Astrocyte (in vitro differentiated cells and primary cell): ENCODE data around the gene RAB3D. TPM values are rescaled to one million over a fixed set of nuclear protein-coding genes. Genes with fewer than 3 reads are reported as not detected.
A peak's percentile ranks its signal among the peaks of the same experiment; 100 is the strongest.

Source experiments
- DNase-seq: peaks from one replicate; pipeline ENCODE4 v3.0.0-alpha.2; 2010; ENCODE audit warnings: low read depth
- FAIRE-seq: peaks from 2 replicates; lab custom pipeline; 2011; peaks lifted over from hg19 to GRCh38; lab: Jason Lieb, UNC
- H2AFZ ChIP-seq: 2 replicates; pipeline ENCODE4 v1.6.0; 2012; ENCODE audit warnings: low read depth, low read length, inconsistent platforms
- H3K27ac ChIP-seq: 2 replicates; pipeline ENCODE4 v1.5.1; 2011; ENCODE audit warnings: low read depth, low read length, inconsistent platforms
- H3K27me3 ChIP-seq: 2 replicates; pipeline ENCODE4 v1.6.0; 2011; ENCODE audit warnings: low read length, inconsistent platforms; ENCODE audit not compliant: insufficient read depth
- H3K36me3 ChIP-seq: 2 replicates; pipeline ENCODE4 v1.5.1; 2011; ENCODE audit warnings: low read length, inconsistent platforms; ENCODE audit not compliant: insufficient read depth
- H3K4me1 ChIP-seq: 2 replicates; pipeline ENCODE4 v1.5.1; 2011; ENCODE audit warnings: low read length, inconsistent platforms; ENCODE audit not compliant: insufficient read depth
- H3K4me2 ChIP-seq: 2 replicates; pipeline ENCODE4 v1.6.0; 2012; ENCODE audit warnings: low read length, inconsistent platforms
- H3K4me3 ChIP-seq: 2 replicates; pipeline ENCODE4 v1.5.1; 2011; ENCODE audit warnings: low read depth, mild to moderate bottlenecking, low read length, inconsistent platforms; ENCODE audit not compliant: insufficient read depth
- H3K79me2 ChIP-seq: 2 replicates; pipeline ENCODE4 v1.6.0; 2012; ENCODE audit warnings: mild to moderate bottlenecking, low read length, inconsistent platforms; ENCODE audit not compliant: insufficient read depth
- H3K9ac ChIP-seq: 2 replicates; pipeline ENCODE4 v1.6.0; 2012; ENCODE audit warnings: mild to moderate bottlenecking, low read length, inconsistent platforms
- H3K9me3 ChIP-seq: 2 replicates; pipeline ENCODE4 v1.5.1; 2012; ENCODE audit warnings: low read depth, mild to moderate bottlenecking, low read length, inconsistent platforms; ENCODE audit not compliant: insufficient read depth
- H4K20me1 ChIP-seq: 2 replicates; pipeline ENCODE4 v1.6.0; 2012; ENCODE audit warnings: low read length, inconsistent platforms; ENCODE audit not compliant: insufficient read depth
- H3K27ac Mint-ChIP-seq: one replicate; pipeline ENCODE4 v1.8.0; 2021; ENCODE audit warnings: mild to moderate bottlenecking, mixed read lengths; ENCODE audit not compliant: unreplicated experiment
- H3K27me3 Mint-ChIP-seq: one replicate; pipeline ENCODE4 v1.8.0; 2021; ENCODE audit warnings: low read depth, mixed read lengths; ENCODE audit not compliant: unreplicated experiment
- H3K36me3 Mint-ChIP-seq: one replicate; pipeline ENCODE4 v1.8.0; 2021; ENCODE audit warnings: low read depth, mixed read lengths; ENCODE audit not compliant: unreplicated experiment
- H3K4me1 Mint-ChIP-seq: one replicate; pipeline ENCODE4 v1.8.0; 2021; ENCODE audit warnings: low read depth, mixed read lengths; ENCODE audit not compliant: unreplicated experiment
- H3K4me3 Mint-ChIP-seq: one replicate; pipeline ENCODE4 v1.8.0; 2021; ENCODE audit warnings: mild to moderate bottlenecking, moderate library complexity, mixed read lengths; ENCODE audit not compliant: unreplicated experiment
- H3K9me3 Mint-ChIP-seq: one replicate; pipeline ENCODE4 v1.8.0; 2021; ENCODE audit warnings: mild to moderate bottlenecking, mixed read lengths; ENCODE audit not compliant: unreplicated experiment
- CTCF ChIP-seq: IDR thresholded peaks from 2 replicates; pipeline ENCODE4 v1.5.1; 2011; ENCODE audit warnings: low read depth, mild to moderate bottlenecking, inconsistent platforms, low read length, moderate library complexity; ENCODE audit not compliant: insufficient read depth
- EZH2 ChIP-seq: IDR thresholded peaks from 2 replicates; pipeline ENCODE4 v1.6.1; 2012; ENCODE audit warnings: mild to moderate bottlenecking, low read length, inconsistent platforms; ENCODE audit not compliant: insufficient read depth
- total RNA-seq: library from RNA; stranded (reverse); gene quantifications from 2 replicates; pipeline ENCODE4 v1.2.1, GENCODE V29; 2021

RAB3D gene
- total RNA-seq, 1 donor from 2014 or later, result 14.4 TPM

GRCh38 chr19:11295180-11295579, 44.3 kb downstream of the RAB3D start:
- no peaks in the 10 kb centered on the region for H3K36me3 ChIP-seq
- no peaks in the 10 kb centered on the region for H3K79me2 ChIP-seq
- no peak overlapping the region for H3K9ac ChIP-seq
- TF ChIP-seq CTCF (no peak), EZH2 (no peak)
- H3K27ac ChIP-seq, result no peak overlapping the region
- H3K4me1 Mint-ChIP-seq, result no peaks in the 10 kb centered on the region
- no peak for DNase-seq
- H3K4me2 ChIP-seq, result no peak overlapping the region
- no peaks in the 10 kb centered on the region for H3K9me3 ChIP-seq
- no peaks in the 10 kb centered on the region for H4K20me1 ChIP-seq
- H3K36me3 Mint-ChIP-seq, result no peaks in the 10 kb centered on the region
- H3K9me3 Mint-ChIP-seq, result no peaks in the 10 kb centered on the region
- H3K27me3 ChIP-seq, result peaks cover 6% of the 10 kb centered on the region
- H2AFZ ChIP-seq, result no peak overlapping the region
- H3K4me3 Mint-ChIP-seq, result no peak overlapping the region
- no peak for FAIRE-seq
- peaks cover 6% of the 10 kb centered on the region for H3K27me3 Mint-ChIP-seq
- H3K27ac Mint-ChIP-seq, result no peak overlapping the region
- peaks cover 2% of the 10 kb centered on the region for H3K4me1 ChIP-seq
- H3K4me3 ChIP-seq, result no peak overlapping the region

DNA sequence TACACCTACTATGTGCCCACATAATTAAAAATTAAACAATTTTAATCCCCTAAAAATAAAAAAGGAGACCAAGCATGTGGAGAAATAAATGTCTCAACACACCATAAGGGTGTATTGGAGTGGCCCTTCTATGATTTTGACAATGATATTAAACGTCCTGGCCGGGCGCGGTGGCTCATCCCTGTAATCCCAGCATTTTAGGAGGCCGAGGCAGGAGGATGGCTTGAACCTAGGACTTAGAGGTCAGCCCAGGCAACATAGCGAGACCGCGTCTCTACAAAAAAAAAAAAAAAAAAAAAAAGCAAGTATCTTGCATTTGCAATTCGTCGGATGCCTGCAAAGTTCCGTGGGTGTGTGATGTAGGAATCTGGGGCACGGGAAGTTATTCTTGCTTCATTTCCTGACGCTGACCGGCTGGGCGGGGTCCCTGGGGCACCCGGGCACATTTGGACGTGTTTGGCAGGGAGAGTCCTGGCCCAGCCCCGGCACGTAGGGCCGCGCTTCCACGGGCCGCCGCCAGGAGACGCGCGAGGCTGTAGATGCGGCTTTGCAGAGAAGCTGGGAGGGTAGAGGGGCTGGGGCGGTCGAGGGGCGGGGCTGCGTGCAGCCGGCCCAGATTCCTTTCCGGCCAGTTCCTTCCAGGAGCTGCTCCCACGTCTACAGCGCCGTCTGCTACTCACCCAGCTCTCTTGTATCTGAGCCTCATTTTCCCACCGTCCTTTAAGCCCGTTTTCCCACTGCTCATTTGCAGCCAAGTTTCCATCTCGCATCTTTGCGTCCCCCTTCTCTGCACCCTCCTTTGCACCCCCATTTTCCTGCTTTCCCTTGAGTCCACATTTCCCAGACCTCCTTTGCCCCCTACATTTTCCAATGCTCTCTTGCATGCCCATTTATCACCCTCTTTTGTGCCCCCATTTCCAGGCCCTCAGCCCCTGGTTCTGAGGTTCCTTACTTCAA, 45.7 kb downstream of the RAB3D start:
- Mint-ChIP-seq H3K9me3 (no peaks in the 10 kb centered on the region), H3K36me3 (no peaks in the 10 kb centered on the region), H3K4me1 (no peaks in the 10 kb centered on the region), H3K27me3 (peaks cover 2% of the 10 kb centered on the region), H3K27ac (peak overlapping the region; percentile 34), H3K4me3 (peak overlapping the region; percentile 50)
- H4K20me1 ChIP-seq, result no peaks in the 10 kb centered on the region
- H3K4me1 ChIP-seq, result peaks cover 2% of the 10 kb centered on the region
- H3K27me3 ChIP-seq, result peaks cover 4% of the 10 kb centered on the region
- no peak overlapping the region for H3K27ac ChIP-seq
- H3K9me3 ChIP-seq, result no peaks in the 10 kb centered on the region
- DNase-seq (peak; percentile 76), FAIRE-seq (peak; percentile 45)
- H3K79me2 ChIP-seq, result no peaks in the 10 kb centered on the region
- H3K9ac ChIP-seq, result peak overlapping the region; percentile 49
- TF ChIP-seq CTCF, result peak; percentile 70
- TF ChIP-seq EZH2, result no peak
- H2AFZ ChIP-seq, result peak overlapping the region; percentile 81
- H3K36me3 ChIP-seq, result no peaks in the 10 kb centered on the region
- H3K4me2 ChIP-seq, result peak overlapping the region; percentile 85
- peak overlapping the region; percentile 8 for H3K4me3 ChIP-seq

DNA sequence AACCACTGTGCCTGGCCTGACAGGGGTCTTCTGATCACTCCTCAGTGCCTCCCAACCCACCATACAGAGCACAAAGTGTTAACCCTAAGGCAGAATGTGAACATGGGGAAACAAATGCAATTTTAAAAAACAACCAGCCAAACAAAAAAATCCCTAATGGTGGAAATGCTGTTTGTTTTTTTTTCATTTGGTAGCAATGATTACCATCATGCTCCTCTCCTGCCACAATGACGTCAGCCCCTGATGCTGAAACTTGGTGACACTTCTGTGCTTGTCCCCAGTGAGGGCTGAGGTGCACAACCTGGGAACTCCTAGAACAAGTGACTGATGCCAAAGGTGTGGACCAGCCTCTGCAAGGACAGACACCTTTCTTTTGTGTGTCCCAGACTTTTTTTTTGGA, 47.5 kb downstream of the RAB3D start:
- no peaks in the 10 kb centered on the region for H3K79me2 ChIP-seq
- H3K9ac ChIP-seq, result no peak overlapping the region
- H3K4me2 ChIP-seq, result no peak overlapping the region
- H3K36me3 Mint-ChIP-seq, result no peaks in the 10 kb centered on the region
- peaks cover 2% of the 10 kb centered on the region for H3K27me3 Mint-ChIP-seq
- H3K9me3 ChIP-seq, result no peaks in the 10 kb centered on the region
- no peaks in the 10 kb centered on the region for H3K4me1 Mint-ChIP-seq
- no peaks in the 10 kb centered on the region for H3K36me3 ChIP-seq
- H3K27ac Mint-ChIP-seq, result no peak overlapping the region
- peaks cover 2% of the 10 kb centered on the region for H3K4me1 ChIP-seq
- no peak for TF ChIP-seq CTCF
- no peak for TF ChIP-seq EZH2
- H3K9me3 Mint-ChIP-seq, result no peaks in the 10 kb centered on the region
- DNase-seq (no peak), FAIRE-seq (no peak)
- no peaks in the 10 kb centered on the region for H3K27me3 ChIP-seq
- no peak overlapping the region for H3K4me3 Mint-ChIP-seq
- no peak overlapping the region for H3K4me3 ChIP-seq
- H2AFZ ChIP-seq, result no peak overlapping the region
- no peaks in the 10 kb centered on the region for H4K20me1 ChIP-seq
- no peak overlapping the region for H3K27ac ChIP-seq
